NCI-H2107 treated with DMSO at 0.1 percent for 48 hours (cell line): ENCODE results near the gene EML4.

ENCODE experiments used
- DNase-seq: peaks from one replicate; lab custom pipeline; 2025; ENCODE audit not compliant: unreplicated experiment; lab: John Stamatoyannopoulos, UW

Gene EML4

GRCh38 chr2:42137125-42137841 is 31.9 kb upstream of the EML4 start:
- no peak for DNase-seq

- peak; percentile 9 for DNase-seq
Measured at GRCh38 chr2:42138163-42139015, 30.8 kb upstream of the EML4 start.

- DNase-seq: no peak
Measured at GRCh38 chr2:42139101-42139500, 30.1 kb upstream of the EML4 start.

GRCh38 chr2:42140496-42140895 is 28.7 kb upstream of the EML4 start:
- DNase-seq: no peak

GRCh38 chr2:42141687-42142546 is 27.2 kb upstream of the EML4 start:
- peak; percentile 66 for DNase-seq

GRCh38 chr2:42142547-42143184 is 26.5 kb upstream of the EML4 start:
- DNase-seq: no peak

GRCh38 chr2:42147641-42148274 is 21.4 kb upstream of the EML4 start:
- DNase-seq: no peak

GRCh38 chr2:42150159-42150558 is 19.0 kb upstream of the EML4 start:
- no peak for DNase-seq

- no peak for DNase-seq
Measured at GRCh38 chr2:42153944-42154581, 15.1 kb upstream of the EML4 start.

- no peak for DNase-seq
Measured at GRCh38 chr2:42156721-42157120, 12.4 kb upstream of the EML4 start.

GRCh38 chr2:42161444-42161843 is 7.7 kb upstream of the EML4 start:
- no peak for DNase-seq

- DNase-seq: no peak
Measured at GRCh38 chr2:42163444-42164045, 5.6 kb upstream of the EML4 start.

GRCh38 chr2:42164046-42164445 is 5.1 kb upstream of the EML4 start:
- DNase-seq: no peak

GRCh38 chr2:42164971-42165370 is 4.2 kb upstream of the EML4 start:
- no peak for DNase-seq

- DNase-seq: no peak
Measured at GRCh38 chr2:42167458-42167857, 1.7 kb upstream of the EML4 start.

- no peak for DNase-seq
Measured at GRCh38 chr2:42168459-42169099, 574 bp upstream of the EML4 start.

- DNase-seq: no peak
Measured at GRCh38 chr2:42169874-42170521, 845 bp downstream of the EML4 start.

- DNase-seq: no peak
Measured at GRCh38 chr2:42170619-42171395, 1.7 kb downstream of the EML4 start.
